NB4 (cell line): ENCODE measurements around the gene CSF1.

Experiments
- CTCF ChIP-seq: IDR thresholded peaks from one replicate; pipeline ENCODE4 v1.5.1; 2012; ENCODE audit warnings: low read depth, low read length
- POLR2A ChIP-seq: IDR thresholded peaks from 2 replicates; pipeline ENCODE4 v1.6.1; 2011; ENCODE audit warnings: mild to moderate bottlenecking; ENCODE audit not compliant: insufficient read length; ENCODE audit errors: extremely low read depth

DNA sequence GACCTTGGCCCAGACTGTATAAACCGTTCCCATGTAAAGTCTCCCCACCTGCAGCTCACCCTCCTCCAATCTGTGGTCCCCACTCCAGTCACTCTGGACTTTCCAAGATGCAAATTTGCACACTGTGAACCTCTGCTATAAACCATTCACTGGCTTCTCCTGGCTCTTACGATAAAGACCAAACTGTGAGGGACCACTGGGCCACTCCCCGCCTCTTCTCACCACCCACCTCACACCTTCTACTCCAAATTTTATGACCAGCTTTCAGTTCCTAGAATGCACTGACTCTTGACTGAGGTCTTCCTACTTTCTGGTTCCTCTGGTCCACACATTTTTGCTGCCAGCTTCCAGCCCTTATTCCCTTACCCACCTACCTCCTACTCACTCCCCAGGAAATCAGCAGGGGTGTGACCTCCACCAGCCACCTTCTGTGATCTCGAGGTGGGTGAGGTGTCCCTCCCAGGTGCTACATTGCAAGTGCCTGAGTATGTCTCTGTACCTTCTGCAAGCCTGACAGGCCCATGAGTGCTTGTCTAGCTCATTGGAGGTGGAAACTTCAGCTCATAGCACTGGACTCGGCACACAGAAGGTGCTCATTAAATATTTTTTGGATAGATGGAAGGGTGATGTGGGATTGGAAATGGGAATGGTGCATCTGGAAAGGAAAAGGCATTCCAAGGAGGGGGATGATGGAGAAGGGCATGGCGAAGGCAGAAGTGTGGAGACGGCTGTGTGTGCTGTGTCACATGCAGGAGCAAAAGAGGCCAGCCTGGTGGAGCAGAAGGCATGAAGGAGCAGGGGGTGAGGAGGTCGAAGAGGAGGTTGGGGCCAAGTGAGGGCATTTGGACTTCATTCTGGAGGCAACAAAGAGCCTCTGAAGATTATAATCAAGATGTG lies 15.6 kb upstream of the CSF1 start:
- no peak for TF ChIP-seq CTCF
- no peak for TF ChIP-seq POLR2A
